HG03457 (cell line): ENCODE measurements around the gene FGF12.

Experiments used
- ATAC-seq: cut with Tn5 transposase; IDR thresholded peaks from one replicate; pipeline ENCODE4 v1.9.1; 2021; ENCODE audit warnings: moderate number of reproducible peaks; ENCODE audit not compliant: unreplicated experiment

The FGF12 gene

GRCh38 chr3:192514081-192514753 lies 213.1 kb downstream of the FGF12 start:
- ATAC-seq = no peak

GRCh38 chr3:192505731-192506130 lies 221.6 kb downstream of the FGF12 start:
- no peak for ATAC-seq

GRCh38 chr3:192501401-192501800 lies 225.9 kb downstream of the FGF12 start:
- no peak for ATAC-seq

- no peak for ATAC-seq
Observed at GRCh38 chr3:192496905-192497587, 230.3 kb downstream of the FGF12 start.

GRCh38 chr3:192494174-192494573 lies 233.2 kb downstream of the FGF12 start:
- peak; percentile 62 for ATAC-seq

GRCh38 chr3:192490720-192491119 lies 236.6 kb downstream of the FGF12 start:
- no peak for ATAC-seq

GRCh38 chr3:192489579-192489978 lies 237.8 kb downstream of the FGF12 start:
- ATAC-seq = no peak

GRCh38 chr3:192487033-192487432 lies 240.3 kb downstream of the FGF12 start:
- no peak for ATAC-seq

- no peak for ATAC-seq
Observed at GRCh38 chr3:192482809-192483208, 244.5 kb downstream of the FGF12 start.

- ATAC-seq = no peak
Observed at GRCh38 chr3:192482391-192482790, 244.9 kb downstream of the FGF12 start.

- ATAC-seq = no peak
Observed at GRCh38 chr3:192481638-192482037, 245.7 kb downstream of the FGF12 start.

GRCh38 chr3:192467230-192468140 lies 259.9 kb downstream of the FGF12 start:
- ATAC-seq = peak; percentile 88

GRCh38 chr3:192449036-192449435 lies 278.3 kb downstream of the FGF12 start:
- no peak for ATAC-seq

- no peak for ATAC-seq
Observed at GRCh38 chr3:192445770-192446644, 281.3 kb downstream of the FGF12 start.

- no peak for ATAC-seq
Observed at GRCh38 chr3:192444791-192445106, 282.6 kb downstream of the FGF12 start.

GRCh38 chr3:192444096-192444790 lies 283.1 kb downstream of the FGF12 start:
- ATAC-seq = peak; percentile 97

GRCh38 chr3:192435241-192435640 lies 292.1 kb downstream of the FGF12 start:
- ATAC-seq = no peak

- ATAC-seq = no peak
Observed at GRCh38 chr3:192434186-192434585, 293.2 kb downstream of the FGF12 start.

- no peak for ATAC-seq
Observed at GRCh38 chr3:192433704-192434103, 293.6 kb downstream of the FGF12 start.

GRCh38 chr3:192422997-192423342 lies 304.4 kb downstream of the FGF12 start:
- ATAC-seq = no peak
